GM18909 (cell line): Measurements from ENCODE around the gene GSX2.
A peak's percentile ranks its signal among the peaks of the same experiment; 100 is the strongest.
"Not testable (repeated sequence)": the region's sequence is repeated elsewhere in the genome, so short reads cannot be mapped to it uniquely, and the experiment has no call there.

Experiments used
- ATAC-seq: cut with Tn5 transposase; IDR thresholded peaks from one replicate; pipeline ENCODE4 v1.9.1; 2021; ENCODE audit warnings: mild to moderate bottlenecking; ENCODE audit not compliant: unreplicated experiment, poor library complexity

The GSX2 gene

DNA sequence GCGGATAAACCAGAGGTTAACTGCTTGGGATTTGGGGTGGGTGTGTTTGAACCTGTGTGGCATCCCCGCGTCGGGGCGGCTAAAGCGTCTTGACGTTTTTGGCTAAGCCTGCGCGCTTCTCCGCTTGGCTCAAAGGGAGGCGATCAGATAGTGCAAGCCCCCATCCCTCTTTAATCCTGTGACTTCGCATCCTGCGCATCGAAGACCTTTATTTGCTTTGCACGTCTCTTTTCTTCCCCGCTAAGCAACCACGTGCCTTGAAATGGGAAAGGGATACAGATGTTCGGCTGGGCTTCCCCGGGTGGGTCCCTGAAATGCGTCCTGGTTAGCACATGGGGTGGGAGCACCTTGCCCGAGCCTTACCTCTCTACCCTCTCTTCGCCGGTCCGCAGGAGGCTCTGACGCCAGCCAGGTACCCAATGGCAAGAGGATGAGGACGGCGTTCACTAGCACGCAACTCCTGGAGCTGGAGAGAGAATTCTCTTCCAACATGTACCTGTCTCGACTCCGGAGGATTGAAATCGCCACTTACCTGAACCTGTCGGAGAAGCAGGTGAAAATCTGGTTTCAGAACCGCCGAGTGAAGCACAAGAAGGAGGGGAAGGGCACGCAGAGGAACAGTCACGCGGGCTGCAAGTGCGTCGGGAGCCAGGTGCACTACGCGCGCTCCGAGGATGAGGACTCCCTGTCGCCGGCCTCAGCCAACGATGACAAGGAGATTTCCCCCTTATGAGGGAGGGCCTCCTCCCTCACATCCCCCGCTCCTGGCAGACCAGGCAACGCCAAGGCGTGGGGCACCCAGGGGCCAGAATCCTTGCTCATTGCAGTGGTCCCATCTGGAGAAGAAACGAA, 1.5 kb downstream of the GSX2 start:
- ATAC-seq = no peak

DNA sequence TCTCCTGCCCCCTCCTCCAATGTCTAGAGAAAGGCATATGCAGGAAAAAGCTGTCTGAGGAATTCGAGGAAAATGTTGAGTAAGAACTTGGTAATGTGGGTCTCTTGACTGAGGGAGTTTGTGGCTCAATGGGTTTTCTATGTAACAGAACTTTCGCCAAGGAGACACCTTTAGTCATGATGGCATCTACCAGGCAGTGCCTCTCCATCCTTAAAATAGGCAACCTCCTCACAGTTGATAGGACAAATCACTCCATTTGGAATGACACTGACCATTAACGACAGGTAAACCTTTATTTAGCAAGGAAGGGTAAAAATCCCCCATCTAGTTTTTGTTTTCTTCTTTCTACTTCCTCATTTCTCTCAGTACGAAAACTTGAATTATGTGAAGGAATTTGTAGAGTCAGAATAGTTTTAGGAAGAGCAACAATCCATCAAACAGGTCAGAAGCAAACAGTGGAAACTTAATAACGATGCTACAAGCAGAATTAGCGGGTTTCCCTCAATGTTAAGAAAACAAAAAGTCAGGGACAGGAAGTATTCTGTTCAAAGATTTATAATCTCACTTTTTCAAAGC, 2.7 kb downstream of the GSX2 start:
- no peak for ATAC-seq

DNA sequence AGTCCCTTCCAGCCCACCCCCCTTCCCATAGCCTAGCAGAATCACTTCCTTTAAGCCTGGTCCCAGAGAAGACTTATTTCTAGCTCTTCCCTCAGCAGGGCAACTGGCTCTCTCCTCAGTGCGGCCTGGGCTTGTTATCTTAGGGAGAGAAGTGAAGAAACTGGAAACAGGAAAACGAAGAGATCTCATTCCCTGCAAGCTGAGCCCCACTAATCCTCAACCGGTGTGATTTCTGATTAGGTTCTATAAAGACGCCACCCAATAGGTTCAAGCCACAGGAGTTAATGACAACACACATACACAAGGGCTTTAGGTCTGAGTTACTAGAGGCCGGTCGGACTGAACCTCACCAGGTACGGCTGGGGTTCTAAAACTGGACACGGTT, 3.2 kb downstream of the GSX2 start:
- no peak for ATAC-seq

DNA sequence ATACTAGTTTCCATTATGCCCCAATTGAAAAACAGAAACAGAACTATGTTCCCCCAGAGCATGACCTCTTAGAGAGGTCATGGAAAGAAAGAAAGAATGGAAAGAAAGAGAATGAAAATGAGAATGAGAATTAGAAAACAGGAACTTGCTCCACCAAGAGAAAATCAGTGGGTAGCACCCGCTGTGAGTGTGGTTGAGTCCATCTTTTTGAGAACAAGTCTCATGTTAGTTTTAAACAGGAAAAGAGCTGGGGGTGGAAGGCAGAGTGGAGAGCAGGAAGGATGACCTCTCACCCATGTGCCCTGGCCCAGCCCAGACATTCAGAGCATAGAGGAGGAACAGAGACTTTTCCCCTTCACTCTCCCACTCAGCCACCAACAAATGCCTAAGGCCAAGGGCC, 4.9 kb downstream of the GSX2 start:
- ATAC-seq = peak; percentile 36

DNA sequence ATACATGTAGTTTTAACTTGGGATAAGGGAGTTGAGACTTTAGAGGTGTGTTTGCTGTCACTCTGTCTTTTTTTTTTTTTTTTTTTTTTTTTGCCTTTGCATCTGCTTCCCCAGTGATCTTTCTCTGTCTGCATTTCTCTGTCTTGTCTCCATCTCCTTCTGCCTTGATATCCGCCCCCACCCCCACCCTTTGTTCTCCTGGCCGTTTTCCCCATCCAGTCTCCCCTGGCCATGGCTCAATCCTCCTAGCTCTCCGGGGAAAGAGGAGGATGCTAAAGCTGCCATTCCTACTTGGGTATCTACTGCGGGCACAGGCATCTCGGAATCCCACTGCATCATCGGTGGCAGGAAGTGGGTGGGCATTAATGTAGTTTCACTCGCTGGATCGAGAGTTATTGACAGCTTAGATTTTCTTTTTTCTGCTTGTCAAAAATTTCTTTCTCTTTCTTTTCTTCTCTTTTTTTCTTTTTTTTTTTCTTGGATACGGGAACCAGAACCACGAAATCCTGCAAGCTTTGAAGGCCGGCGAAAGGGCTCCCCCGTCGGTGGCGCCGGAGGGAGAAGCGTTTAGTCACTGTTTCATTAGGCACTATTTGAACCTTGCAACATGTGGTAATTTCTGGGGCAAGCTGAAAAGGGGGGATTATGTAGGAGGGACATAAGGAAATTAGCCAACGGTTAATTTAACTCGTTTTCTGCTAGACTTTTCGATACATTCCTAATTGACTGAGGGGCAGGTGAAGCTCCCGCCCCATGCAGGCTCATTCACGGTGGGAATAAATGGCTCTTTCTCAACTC, 8.2 kb downstream of the GSX2 start:
- no peak for ATAC-seq

GRCh38 chr4:54109241-54110018, 9.5 kb downstream of the GSX2 start:
- ATAC-seq = no peak

DNA sequence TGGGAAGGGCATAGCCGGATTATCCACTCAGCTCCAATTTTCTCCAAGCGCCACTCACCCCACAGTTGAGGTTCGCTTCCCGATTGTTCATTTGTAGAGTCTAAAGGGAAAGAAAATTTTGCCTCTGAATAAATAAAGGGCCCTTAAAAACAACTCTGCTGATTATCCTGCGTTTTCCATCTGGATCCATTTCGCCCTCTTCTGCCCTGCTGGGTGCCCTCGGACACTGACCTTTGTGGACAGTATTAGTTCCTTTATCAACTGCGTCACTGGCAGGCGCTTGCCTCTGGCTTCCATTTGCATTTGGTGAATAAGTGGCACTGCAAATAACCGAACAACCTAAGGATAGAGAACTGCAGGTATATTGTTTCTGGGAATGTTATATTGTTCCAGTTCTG, 10.1 kb downstream of the GSX2 start:
- ATAC-seq = no peak

DNA sequence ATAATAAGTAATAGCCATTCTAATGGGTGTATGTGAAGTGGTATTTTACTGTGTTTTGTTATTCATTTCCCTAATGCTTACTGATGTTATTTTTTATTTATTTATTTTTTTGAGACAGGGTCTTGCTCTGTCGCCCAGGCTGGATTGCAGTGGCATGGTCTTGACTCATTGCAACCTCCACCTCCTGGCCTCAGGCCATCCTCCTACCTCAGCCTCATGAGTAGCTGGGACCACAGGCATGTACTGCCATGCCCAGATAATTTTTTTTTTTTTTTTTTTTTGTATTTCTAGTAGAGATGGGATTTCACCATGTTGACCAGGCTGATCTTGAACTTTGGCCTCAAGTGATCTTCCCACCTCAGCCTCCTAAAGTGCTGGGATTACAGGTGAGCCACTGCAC, 13.2 kb downstream of the GSX2 start:
- not testable (repeated sequence) for ATAC-seq

- not testable (repeated sequence) for ATAC-seq
Observed at GRCh38 chr4:54116246-54116645, 16.3 kb downstream of the GSX2 start.

GRCh38 chr4:54118850-54119589, 19.1 kb downstream of the GSX2 start:
- ATAC-seq = no peak

- ATAC-seq = no peak
Observed at GRCh38 chr4:54120518-54120917, 20.6 kb downstream of the GSX2 start.

DNA sequence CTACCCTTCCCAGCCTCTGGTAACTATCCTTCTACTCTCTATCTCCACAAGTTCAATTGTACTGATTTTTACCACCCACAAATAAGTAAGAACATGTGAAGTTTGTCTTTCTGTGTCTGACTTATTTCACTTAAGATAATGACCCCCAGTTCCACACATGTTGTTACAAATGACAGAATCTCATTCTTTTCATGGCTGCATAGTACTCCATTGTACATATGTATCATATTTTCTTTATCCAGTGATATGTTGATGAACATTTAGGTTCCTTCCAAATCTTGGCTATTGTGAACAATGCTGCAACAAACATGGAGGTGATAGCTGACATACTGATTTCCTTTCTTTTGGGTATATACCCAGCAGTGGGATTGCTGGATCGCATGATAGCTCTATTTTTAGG, 27.7 kb downstream of the GSX2 start:
- no peak for ATAC-seq

GRCh38 chr4:54128694-54129093, 28.7 kb downstream of the GSX2 start:
- ATAC-seq = not testable (repeated sequence)

- ATAC-seq = no peak
Observed at GRCh38 chr4:54139332-54139731, 39.4 kb downstream of the GSX2 start.

GRCh38 chr4:54140287-54140686, 40.3 kb downstream of the GSX2 start:
- ATAC-seq = no peak

DNA sequence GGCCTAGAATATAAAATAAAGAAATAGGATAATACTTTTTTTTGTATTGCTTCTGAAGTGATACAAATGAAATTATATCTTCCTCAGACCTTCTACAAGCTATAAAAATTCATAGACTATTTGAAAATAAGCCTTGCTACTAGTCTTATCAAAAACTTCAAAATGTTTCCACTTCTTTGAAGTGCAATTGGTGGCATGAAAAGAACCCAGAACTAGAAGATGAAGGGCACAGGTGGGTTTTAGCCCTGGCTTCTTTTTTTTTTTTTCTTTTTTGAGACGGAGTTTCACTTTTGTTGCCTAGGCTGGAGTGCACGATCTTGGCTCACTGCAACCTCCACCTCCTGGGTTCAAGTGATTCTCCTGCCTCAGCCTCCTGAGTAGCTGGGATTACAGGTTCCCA, 44.2 kb downstream of the GSX2 start:
- no peak for ATAC-seq

DNA sequence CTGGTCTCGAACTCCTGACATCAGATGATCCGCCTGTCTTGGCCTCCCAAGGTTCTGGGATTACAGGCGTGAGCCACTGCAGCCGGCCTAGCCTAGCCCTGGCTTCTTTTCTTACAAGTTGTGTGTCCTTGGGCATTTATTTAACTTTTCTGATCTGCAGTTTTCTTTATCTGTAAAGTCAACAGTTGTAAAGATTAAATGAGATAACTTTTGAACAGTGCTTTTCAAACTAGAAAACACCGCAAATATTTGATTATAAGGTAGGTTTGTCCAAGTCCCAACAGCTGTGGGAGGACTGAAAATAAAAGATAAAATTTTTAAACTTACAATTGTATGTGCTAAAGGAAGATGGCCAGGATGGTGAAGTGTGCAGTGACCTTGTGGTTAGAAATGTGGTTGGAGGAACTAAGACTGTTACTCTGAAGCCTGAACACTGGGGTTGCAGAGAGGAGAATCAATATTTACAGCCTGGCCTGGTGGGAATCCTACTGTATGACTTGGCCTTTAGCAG, 44.8 kb downstream of the GSX2 start:
- no peak for ATAC-seq

DNA sequence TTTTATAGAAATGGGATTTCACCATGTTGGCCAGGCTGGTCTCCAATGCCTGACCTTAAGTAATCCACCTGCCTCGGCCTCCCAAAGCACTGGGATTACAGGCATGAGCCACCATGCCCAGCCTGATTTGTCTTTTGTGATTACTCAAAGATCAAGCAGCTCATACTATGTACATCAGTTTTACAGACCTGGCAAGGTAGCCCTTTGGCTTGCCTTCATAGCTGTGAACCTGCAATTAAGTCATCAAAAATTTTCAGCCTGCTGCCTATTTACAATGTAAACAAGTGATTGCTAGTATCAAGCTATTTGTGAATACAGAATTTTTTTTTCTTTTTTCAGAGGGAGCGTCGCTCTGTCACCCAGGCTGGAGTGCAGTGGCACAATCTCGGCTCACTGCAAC, 46.2 kb downstream of the GSX2 start:
- ATAC-seq = no peak

DNA sequence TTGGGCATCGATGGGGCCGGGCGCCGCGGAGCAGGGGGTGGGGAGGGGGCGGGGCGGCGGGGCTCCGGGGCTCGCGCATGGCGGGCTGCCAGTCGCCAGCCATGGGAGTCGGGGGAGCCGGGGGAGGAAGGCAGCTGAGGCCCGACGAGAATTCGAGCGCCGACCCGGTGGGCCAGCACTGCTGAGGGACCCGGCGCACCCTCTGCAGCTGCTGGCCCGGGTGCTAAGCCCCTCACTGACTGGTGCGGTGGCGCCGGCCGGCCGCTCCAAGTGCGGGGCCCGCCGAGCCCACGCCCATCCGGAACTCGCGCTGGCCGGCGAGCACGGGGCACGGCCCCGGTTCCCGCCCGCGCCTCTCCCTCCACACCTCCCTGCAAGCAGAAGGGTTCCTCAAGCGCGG, 49.4 kb downstream of the GSX2 start:
- ATAC-seq = no peak
